Measurements from ENCODE around the gene SHROOM2.

The SHROOM2 gene

DNA sequence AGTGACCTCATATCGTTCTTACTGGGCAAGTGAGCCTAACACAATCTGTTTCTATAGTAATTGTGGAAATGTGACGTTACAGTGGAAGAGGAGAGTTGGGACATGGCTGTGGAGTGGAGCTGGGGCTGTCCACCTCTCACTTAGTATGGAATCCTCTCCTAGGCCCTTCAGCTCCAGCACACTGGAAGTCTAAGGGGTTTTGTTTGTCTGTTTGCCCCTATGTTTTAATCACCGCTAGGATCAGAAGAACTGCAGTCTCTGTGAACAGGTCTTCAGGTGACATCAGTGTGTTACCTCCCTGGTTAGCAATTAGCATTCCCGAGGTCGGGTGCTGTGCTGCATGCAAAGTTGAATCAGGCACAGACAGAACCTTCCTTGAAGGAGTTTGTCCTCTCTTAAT, 131.6 kb downstream of the SHROOM2 start:
- no peak for DNase-seq (ENCODE audit: low spot score)
- CTCF ChIA-PET, result no interaction called here
- POLR2A ChIA-PET (ENCODE audit: low non-redundant PET), result no interaction called here
- no peak overlapping the region for H3K27ac ChIP-seq
- TF ChIP-seq, protein P1, sequence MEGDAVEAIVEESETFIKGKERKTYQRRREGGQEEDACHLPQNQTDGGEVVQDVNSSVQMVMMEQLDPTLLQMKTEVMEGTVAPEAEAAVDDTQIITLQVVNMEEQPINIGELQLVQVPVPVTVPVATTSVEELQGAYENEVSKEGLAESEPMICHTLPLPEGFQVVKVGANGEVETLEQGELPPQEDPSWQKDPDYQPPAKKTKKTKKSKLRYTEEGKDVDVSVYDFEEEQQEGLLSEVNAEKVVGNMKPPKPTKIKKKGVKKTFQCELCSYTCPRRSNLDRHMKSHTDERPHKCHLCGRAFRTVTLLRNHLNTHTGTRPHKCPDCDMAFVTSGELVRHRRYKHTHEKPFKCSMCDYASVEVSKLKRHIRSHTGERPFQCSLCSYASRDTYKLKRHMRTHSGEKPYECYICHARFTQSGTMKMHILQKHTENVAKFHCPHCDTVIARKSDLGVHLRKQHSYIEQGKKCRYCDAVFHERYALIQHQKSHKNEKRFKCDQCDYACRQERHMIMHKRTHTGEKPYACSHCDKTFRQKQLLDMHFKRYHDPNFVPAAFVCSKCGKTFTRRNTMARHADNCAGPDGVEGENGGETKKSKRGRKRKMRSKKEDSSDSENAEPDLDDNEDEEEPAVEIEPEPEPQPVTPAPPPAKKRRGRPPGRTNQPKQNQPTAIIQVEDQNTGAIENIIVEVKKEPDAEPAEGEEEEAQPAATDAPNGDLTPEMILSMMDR (conservative IDR thresholded peaks at IDR 0.05; ENCODE audit: low read depth), result no peak

GRCh38 chrX:9919632-9920172, 133.5 kb downstream of the SHROOM2 start:
- CTCF ChIA-PET, result interaction anchor here (0.7 kb wide), 1 partner anchor 100 kb away, joined by 5 read pairs; no protein-coding TSS in a partner anchor
- TF ChIP-seq, protein P1 (conservative IDR thresholded peaks at IDR 0.05; ENCODE audit: low read depth), result no peak

DNA sequence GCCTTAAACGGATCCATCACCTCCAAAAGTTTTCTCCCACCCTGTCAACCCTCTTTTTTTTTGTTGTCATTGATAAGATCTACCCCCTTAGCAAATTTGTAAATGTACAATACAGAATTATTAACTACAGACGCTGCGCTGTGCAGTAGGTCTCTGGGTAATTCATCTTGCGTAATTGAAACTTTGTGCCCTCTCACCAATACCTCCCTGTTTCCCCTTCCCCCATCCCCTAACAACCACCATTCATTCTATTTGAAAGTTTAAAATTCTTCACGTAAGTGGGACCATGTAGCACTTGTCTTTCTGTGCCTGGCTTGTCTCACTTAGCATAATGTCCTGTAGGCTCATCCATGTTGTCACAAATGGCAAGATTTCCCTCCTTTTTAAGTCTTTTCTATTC, 135.2 kb downstream of the SHROOM2 start:
- CTCF ChIA-PET, result no interaction called here
- TF ChIP-seq, protein P1 (conservative IDR thresholded peaks at IDR 0.05; ENCODE audit: low read depth), result no peak
- POLR2A ChIA-PET (ENCODE audit: low non-redundant PET), result no interaction called here
- no peak overlapping the region for H3K27ac ChIP-seq
- no peak for DNase-seq (ENCODE audit: low spot score)

More at GRCh38 chrX:9919632-9920172, 133.5 kb downstream of the SHROOM2 start:
- DNase-seq (ENCODE audit: low spot score), result no peak
- H3K27ac ChIP-seq, result no peak overlapping the region
- POLR2A ChIA-PET (ENCODE audit: low non-redundant PET), result no interaction called here

DNA sequence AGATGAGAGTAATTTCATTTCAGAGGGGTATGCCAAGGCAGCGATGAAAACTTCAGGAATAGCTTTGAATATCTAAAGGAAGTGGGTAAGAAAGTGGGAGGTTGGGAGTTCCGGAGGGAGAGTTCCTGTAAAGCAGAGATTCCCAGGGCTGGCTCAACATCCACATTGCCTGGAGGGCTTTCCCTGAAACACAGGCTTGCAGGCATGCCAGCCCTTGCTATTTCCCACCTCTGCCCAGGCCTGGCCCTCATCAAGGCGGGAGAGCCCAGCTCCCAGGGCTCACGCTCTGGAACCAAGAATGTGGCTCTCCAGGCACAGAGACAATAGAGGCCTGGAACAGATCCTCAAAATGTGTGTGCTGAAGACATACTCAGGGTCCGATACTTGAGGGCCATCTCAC, 137.1 kb downstream of the SHROOM2 start:
- TF ChIP-seq, protein P1 (conservative IDR thresholded peaks at IDR 0.05; ENCODE audit: low read depth), result no peak
- CTCF ChIA-PET, result no interaction called here

GRCh38 chrX:9926002-9926401, 139.8 kb downstream of the SHROOM2 start:
- DNase-seq (ENCODE audit: low spot score), result no peak
- CTCF ChIA-PET, result no interaction called here
- TF ChIP-seq, protein P1 (conservative IDR thresholded peaks at IDR 0.05; ENCODE audit: low read depth), result no peak
- no peak overlapping the region for H3K27ac ChIP-seq
- POLR2A ChIA-PET (ENCODE audit: low non-redundant PET), result no interaction called here

More for the DNA sequence above, 137.1 kb downstream of the SHROOM2 start:
- POLR2A ChIA-PET (ENCODE audit: low non-redundant PET), result no interaction called here
- H3K27ac ChIP-seq, result no peak overlapping the region
- no peak for DNase-seq (ENCODE audit: low spot score)

- DNase-seq (ENCODE audit: low spot score), result no peak
These were observed 141.7 kb downstream of the SHROOM2 start for GRCh38 chrX:9927698-9928482.

More at GRCh38 chrX:9927698-9928482, 141.7 kb downstream of the SHROOM2 start:
- CTCF ChIA-PET, result no interaction called here
- POLR2A ChIA-PET (ENCODE audit: low non-redundant PET), result no interaction called here
- no peak overlapping the region for H3K27ac ChIP-seq
- TF ChIP-seq, protein P1 (conservative IDR thresholded peaks at IDR 0.05; ENCODE audit: low read depth), result no peak

All from RWPE1 (cell line).